Esophagus muscularis mucosa (tissue), 3 donors: Measurements from ENCODE around the gene SEC62.

Experiments used
- POLR2A ChIP-seq: fragments of 450-650 bp; IDR thresholded peaks from one replicate; pipeline ENCODE4 v1.6.1; 2017; ENCODE audit warnings: antibody characterized with exemption, moderate library complexity, mild to moderate bottlenecking, low read depth
- POLR2AphosphoS5 ChIP-seq, 2 donors: sonication (generic); formaldehyde crosslinking; IDR thresholded peaks; one replicate each; pipeline ENCODE4 v1.6.1; 2017; ENCODE audit warnings: antibody characterized with exemption in 2 of 2
- TF ChIP-seq, protein P1 (sequence below), 3 experiments: fragments of 200-600 bp in 2 of 3; fragments of 450-650 bp in 1 of 3; sonication (generic) in 2 of 3; IDR thresholded peaks; one replicate each; pipeline ENCODE4 v1.5.1; 2017 to 2019; ENCODE audit warnings: antibody characterized with exemption in 3 of 3, mild to moderate bottlenecking in 2 of 3, moderate library complexity in 1 of 3

DNA sequence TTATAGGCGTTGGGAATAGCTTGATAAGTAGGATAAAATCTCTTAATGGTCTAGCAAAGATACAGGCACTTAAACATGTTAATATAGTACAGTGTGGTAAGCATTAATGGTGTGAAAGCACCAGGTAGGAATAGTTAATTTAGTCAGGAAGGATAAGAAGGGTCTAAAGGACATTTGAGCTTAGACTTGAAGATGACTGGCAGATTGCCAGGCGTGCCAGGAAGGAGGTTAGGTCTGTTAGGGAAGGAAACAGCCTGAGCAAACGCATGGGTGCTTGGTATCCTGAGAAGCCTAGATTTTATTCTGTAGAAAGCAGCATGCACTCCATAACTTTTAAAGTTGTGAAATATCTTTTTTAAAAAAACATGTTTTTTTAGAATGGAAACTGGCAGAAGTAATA lies 17.7 kb downstream of the SEC62 start:
- TF ChIP-seq, protein P1, sequence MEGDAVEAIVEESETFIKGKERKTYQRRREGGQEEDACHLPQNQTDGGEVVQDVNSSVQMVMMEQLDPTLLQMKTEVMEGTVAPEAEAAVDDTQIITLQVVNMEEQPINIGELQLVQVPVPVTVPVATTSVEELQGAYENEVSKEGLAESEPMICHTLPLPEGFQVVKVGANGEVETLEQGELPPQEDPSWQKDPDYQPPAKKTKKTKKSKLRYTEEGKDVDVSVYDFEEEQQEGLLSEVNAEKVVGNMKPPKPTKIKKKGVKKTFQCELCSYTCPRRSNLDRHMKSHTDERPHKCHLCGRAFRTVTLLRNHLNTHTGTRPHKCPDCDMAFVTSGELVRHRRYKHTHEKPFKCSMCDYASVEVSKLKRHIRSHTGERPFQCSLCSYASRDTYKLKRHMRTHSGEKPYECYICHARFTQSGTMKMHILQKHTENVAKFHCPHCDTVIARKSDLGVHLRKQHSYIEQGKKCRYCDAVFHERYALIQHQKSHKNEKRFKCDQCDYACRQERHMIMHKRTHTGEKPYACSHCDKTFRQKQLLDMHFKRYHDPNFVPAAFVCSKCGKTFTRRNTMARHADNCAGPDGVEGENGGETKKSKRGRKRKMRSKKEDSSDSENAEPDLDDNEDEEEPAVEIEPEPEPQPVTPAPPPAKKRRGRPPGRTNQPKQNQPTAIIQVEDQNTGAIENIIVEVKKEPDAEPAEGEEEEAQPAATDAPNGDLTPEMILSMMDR (IDR thresholded peaks at IDR 0.05): no peak
- TF ChIP-seq POLR2A: no peak
- no peak for TF ChIP-seq POLR2AphosphoS5 (IDR thresholded peaks at IDR 0.05)
